ENCODE measurements around the gene ZNF260. TPM values are rescaled to one million over a fixed set of nuclear protein-coding genes. Genes with fewer than 3 reads are reported as not detected.

Gene ZNF260
- 10 to 100 TPM; 18.5 to 41.8 (median 30.9) TPM for polyA plus RNA-seq (ENCODE audit: insufficient read depth in 1 of 5, insufficient read length in 5 of 5, low replicate concordance in 1 of 5)
- long read RNA-seq, donor 1, full-length matches to known transcripts: 4 of 4 reads
- long read RNA-seq, donor 1, partial matches to known transcripts: 0 of 4 reads
- long read RNA-seq, donor 1, other reads (novel, unspliced or antisense): 0 of 4 reads
- long read RNA-seq, donor 2, full-length matches to known transcripts: 4 of 4 reads
- long read RNA-seq, donor 2, partial matches to known transcripts: 0 of 4 reads
- long read RNA-seq, donor 2, other reads (novel, unspliced or antisense): 0 of 4 reads
- long read RNA-seq, donor 3, full-length matches to known transcripts: 3 of 3 reads
- long read RNA-seq, donor 3, partial matches to known transcripts: 0 of 3 reads
- long read RNA-seq, donor 3, other reads (novel, unspliced or antisense): 0 of 3 reads
- long read RNA-seq, donor 4, full-length matches to known transcripts: 3 of 3 reads
- long read RNA-seq, donor 4, partial matches to known transcripts: 0 of 3 reads
- long read RNA-seq, donor 4, other reads (novel, unspliced or antisense): 0 of 3 reads
- long read RNA-seq, donor 5, full-length matches to known transcripts: 5 of 5 reads
- long read RNA-seq, donor 5, partial matches to known transcripts: 0 of 5 reads
- long read RNA-seq, donor 5, other reads (novel, unspliced or antisense): 0 of 5 reads
- long read RNA-seq, donor 6, full-length matches to known transcripts: 13 of 13 reads
- long read RNA-seq, donor 6, partial matches to known transcripts: 0 of 13 reads
- long read RNA-seq, donor 6, other reads (novel, unspliced or antisense): 0 of 13 reads
- long read RNA-seq, donor 7, full-length matches to known transcripts: 6 of 6 reads
- long read RNA-seq, donor 7, partial matches to known transcripts: 0 of 6 reads
- long read RNA-seq, donor 7, other reads (novel, unspliced or antisense): 0 of 6 reads
- long read RNA-seq, donor 8, full-length matches to known transcripts: 3 of 3 reads
- long read RNA-seq, donor 8, partial matches to known transcripts: 0 of 3 reads
- long read RNA-seq, donor 8, other reads (novel, unspliced or antisense): 0 of 3 reads

GRCh38 chr19:36528194-36528920, at the start of gene ZNF260:
Gene ZNF260 (minus strand): TSS chr19:36528271. CDS start chr19:36515238, 13,033 bp downstream.
- DNase-seq: peak; percentile 97 to 98

GRCh38 chr19:36577271-36577996, 49.4 kb upstream of the ZNF260 start:
- no peak for DNase-seq

GRCh38 chr19:36574741-36575140, 46.7 kb upstream of the ZNF260 start:
- no peak for DNase-seq

GRCh38 chr19:36573895-36574720, 46.0 kb upstream of the ZNF260 start:
- DNase-seq: peak; percentile 46

GRCh38 chr19:36573020-36573894, 45.2 kb upstream of the ZNF260 start, which contains the start of gene ZNF529:
Gene ZNF529 (minus strand): TSS chr19:36573292. CDS start chr19:36572346, 946 bp downstream.
- DNase-seq: peak; percentile 92 to 93

GRCh38 chr19:36572593-36573019, 44.5 kb upstream of the ZNF260 start:
- DNase-seq: no peak

- no peak for DNase-seq
Measured at GRCh38 chr19:36564391-36564790, 36.3 kb upstream of the ZNF260 start.

- no peak for DNase-seq
Measured at GRCh38 chr19:36547001-36547732, 19.1 kb upstream of the ZNF260 start.

GRCh38 chr19:36528921-36529518, 949 bp upstream of the ZNF260 start:
- no peak for DNase-seq

GRCh38 chr19:36527873-36528193, 238 bp downstream of the ZNF260 start:
- DNase-seq: no peak

- no peak for DNase-seq
Measured at GRCh38 chr19:36527341-36527740, 730 bp downstream of the ZNF260 start.

- DNase-seq: no peak
Measured at GRCh38 chr19:36526581-36526980, 1.5 kb downstream of the ZNF260 start.

- no peak for DNase-seq
Measured at GRCh38 chr19:36524617-36525016, 3.5 kb downstream of the ZNF260 start.

GRCh38 chr19:36514012-36514612, 14.0 kb downstream of the ZNF260 start:
- DNase-seq: no peak

GRCh38 chr19:36508325-36508724, 19.7 kb downstream of the ZNF260 start:
- DNase-seq: no peak

GRCh38 chr19:36501973-36502372, 26.1 kb downstream of the ZNF260 start:
- no peak for DNase-seq

- no peak for DNase-seq
Measured at GRCh38 chr19:36497001-36497400, 31.1 kb downstream of the ZNF260 start.

Data from right lung (tissue), 10 donors.